AML-193 (cell line): ENCODE measurements around the gene DCTPP1.
A peak's percentile ranks its signal among the peaks of the same experiment; 100 is the strongest.

ENCODE experiments used
- DNase-seq, 2 experiments: peaks; one replicate each; lab custom pipeline; 2025; lab: John Stamatoyannopoulos, UW

DCTPP1 gene

GRCh38 chr16:30447512-30448226 lies 17.8 kb upstream of the DCTPP1 start:
- no peak for DNase-seq

- no peak for DNase-seq
Observed at GRCh38 chr16:30446203-30446595, 16.4 kb upstream of the DCTPP1 start.

- peak; percentile 94 to 98 for DNase-seq
Observed at GRCh38 chr16:30445408-30446202, 15.8 kb upstream of the DCTPP1 start, which contains the start of gene SEPHS2. Gene SEPHS2, minus strand, starts transcription at chr16:30445874. Its CDS starts 147 bp downstream, at chr16:30445727.

- DNase-seq, result no peak
Observed at GRCh38 chr16:30445149-30445407, 15.2 kb upstream of the DCTPP1 start.

GRCh38 chr16:30444231-30445148 lies 14.7 kb upstream of the DCTPP1 start:
- no peak for DNase-seq

GRCh38 chr16:30443631-30444030 lies 13.8 kb upstream of the DCTPP1 start:
- DNase-seq, result no peak

GRCh38 chr16:30439720-30440348 lies 10.0 kb upstream of the DCTPP1 start:
- DNase-seq, result peak; percentile 65 to 69

GRCh38 chr16:30438835-30439234 lies 9.0 kb upstream of the DCTPP1 start:
- DNase-seq, result no peak

- no peak for DNase-seq
Observed at GRCh38 chr16:30437511-30438046, 7.7 kb upstream of the DCTPP1 start.

- no peak for DNase-seq
Observed at GRCh38 chr16:30434852-30435251, 5.0 kb upstream of the DCTPP1 start.

GRCh38 chr16:30430428-30430970 lies 669 bp upstream of the DCTPP1 start:
- peak; percentile 78 to 81 for DNase-seq

GRCh38 chr16:30429418-30429677 lies 482 bp downstream of the DCTPP1 start:
- DNase-seq, result no peak

GRCh38 chr16:30428055-30428454 lies 1.8 kb downstream of the DCTPP1 start:
- DNase-seq, result no peak

- DNase-seq, result no peak
Observed at GRCh38 chr16:30421010-30421409, 8.8 kb downstream of the DCTPP1 start.

- DNase-seq, result no peak
Observed at GRCh38 chr16:30418350-30419181, 11.3 kb downstream of the DCTPP1 start.

- DNase-seq, result peak; percentile 84 to 91
Observed at GRCh38 chr16:30417529-30418349, 12.1 kb downstream of the DCTPP1 start.

GRCh38 chr16:30416624-30417528 lies 13.0 kb downstream of the DCTPP1 start:
- DNase-seq, result no peak

- no peak for DNase-seq
Observed at GRCh38 chr16:30416047-30416603, 13.7 kb downstream of the DCTPP1 start.

GRCh38 chr16:30414159-30414558 lies 15.7 kb downstream of the DCTPP1 start:
- DNase-seq, result no peak
